GM12892 (cell line): Measurements from ENCODE around the gene EMC1.

Experiments
- POLR2A ChIP-seq: IDR thresholded peaks from 2 replicates; pipeline ENCODE4 v1.6.1; 2011; ENCODE audit warnings: low read depth, low read length, control low read depth
- POLR2AphosphoS5 ChIP-seq: IDR thresholded peaks from 2 replicates; pipeline ENCODE4 v1.6.1; 2011; ENCODE audit warnings: low read depth, low read length, control low read depth
- TAF1 ChIP-seq: IDR thresholded peaks from 2 replicates; pipeline ENCODE4 v1.6.1; 2011; ENCODE audit warnings: low read depth, mild to moderate bottlenecking, control low read depth, low read length, borderline replicate concordance

DNA sequence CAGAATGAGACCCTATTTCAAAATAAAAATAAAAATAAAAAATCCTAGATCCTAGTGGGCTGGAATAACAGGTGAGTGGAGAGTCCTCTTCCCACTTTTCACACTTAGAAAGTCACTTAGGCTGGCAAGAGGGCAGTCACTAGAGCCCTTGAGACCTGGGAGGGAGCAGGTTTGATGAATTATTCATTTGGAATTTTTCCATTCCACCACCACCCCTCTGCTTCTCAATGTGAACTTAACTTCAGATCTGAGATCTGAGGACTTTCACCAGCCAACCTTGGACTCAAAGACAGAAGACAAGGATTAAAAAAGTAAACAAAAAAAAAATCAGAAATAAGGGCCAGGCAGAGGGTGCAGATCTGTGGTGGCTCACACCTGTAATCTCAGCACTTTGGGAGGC is 20.7 kb upstream of the EMC1 start:
- TF ChIP-seq POLR2A (no peak), POLR2AphosphoS5 (no peak), TAF1 (no peak)
